Fibroblast of lung (primary cell): ENCODE measurements around the gene ART4.

Source experiments
- CTCF ChIP-seq, 2 donors: IDR thresholded peaks in 1 of 2; conservative IDR thresholded peaks in 1 of 2; 1 replicate in 1 of 2; 2 replicates in 1 of 2; pipeline ENCODE4 v1.5.1; 2011 to 2012; ENCODE audit warnings: low read length in 2 of 2, control low read depth in 1 of 2, inconsistent platforms in 1 of 2, low read depth in 1 of 2, mild to moderate bottlenecking in 1 of 2
- EZH2 ChIP-seq: IDR thresholded peaks from 2 replicates; pipeline ENCODE4 v1.5.1; 2012; ENCODE audit warnings: low read length, control low read depth, mild to moderate bottlenecking; ENCODE audit errors: missing control alignments

GRCh38 chr12:14842315-14842714, 1.0 kb downstream of the ART4 start:
- no peak for TF ChIP-seq CTCF (conservative IDR thresholded peaks at IDR 0.05 in 1 of 2, IDR thresholded peaks at IDR 0.05 in 1 of 2; ENCODE audit: low read depth in 1 of 2, low read length in 2 of 2)
- no peak for TF ChIP-seq EZH2
